Posterior vena cava (tissue), 2 donors: ENCODE data around the gene ABCA13. TPM values are rescaled to one million over a fixed set of nuclear protein-coding genes. Genes with fewer than 3 reads are reported as not detected.

Experiments
- DNase-seq: peaks from one replicate; pipeline ENCODE4 v3.0.0-alpha.2; 2020; ENCODE audit warnings: low spot score
- intact Hi-C, 2 donors: fragments of 100-400 bp; cut with DNase I; formaldehyde crosslinking; loops; one replicate each; pipeline versions ENCODE4 v1.14.1 to v1.14.2; 2022 to 2023
- total RNA-seq, 2 donors: library from RNA; stranded (reverse); fragmentation: NEBNext Ultra II Directional; extraction: Animal tissue kit (Norgen Biotek cat#: 25700); gene quantifications; one replicate each; pipeline ENCODE4 v1.2.1, GENCODE V29; 2021
- donor health status: DM: yes; HTN: yes; CAD: no.
- donor health status: DM: yes; HTN: yes; CAD: no.

The ABCA13 gene
- total RNA-seq, 2 donors from 2014 or later: 0.10 to 0.19 TPM

DNA sequence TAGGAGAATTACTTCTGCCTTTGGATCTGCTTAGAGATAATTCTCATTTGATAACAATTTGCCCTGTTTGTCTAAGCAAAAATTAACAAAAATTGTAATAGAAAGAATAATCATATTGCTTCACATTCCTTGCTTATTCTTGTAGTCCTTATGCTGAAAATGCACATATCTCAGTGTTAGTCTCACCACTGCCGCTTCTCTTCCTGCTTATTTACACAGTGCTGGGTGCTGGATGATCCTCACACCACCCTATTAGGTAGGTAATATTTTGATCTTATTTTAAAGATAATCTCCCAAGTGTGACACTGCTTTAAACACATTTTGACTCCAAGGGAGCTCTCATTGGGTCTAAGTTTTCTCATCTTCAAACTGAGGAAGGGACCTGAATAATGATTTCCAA, 46.0 kb downstream of the ABCA13 start:
- intact Hi-C loops: no loop called here

DNA sequence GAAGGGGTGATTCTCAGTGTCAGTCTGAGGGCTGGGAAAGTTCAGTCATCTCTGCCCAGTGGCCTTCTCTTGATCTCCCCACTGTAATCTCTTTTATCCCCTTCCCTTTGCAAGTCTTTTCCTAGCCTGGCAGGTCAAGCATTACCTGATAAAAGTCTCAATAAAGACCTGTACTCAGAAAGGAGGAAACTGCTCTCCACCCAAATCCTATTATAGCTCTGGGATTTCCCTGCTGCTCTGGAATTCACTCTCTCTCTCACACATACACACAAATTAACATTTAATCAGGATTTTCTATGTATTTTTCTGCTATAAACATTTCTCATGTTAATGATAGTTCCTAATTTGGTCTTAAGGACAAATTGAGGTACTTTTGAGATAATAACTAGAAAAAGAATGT, 46.5 kb downstream of the ABCA13 start:
- intact Hi-C loops: no loop called here

More for the DNA sequence above, 46.0 kb downstream of the ABCA13 start:
- DNase-seq: no peak

DNA sequence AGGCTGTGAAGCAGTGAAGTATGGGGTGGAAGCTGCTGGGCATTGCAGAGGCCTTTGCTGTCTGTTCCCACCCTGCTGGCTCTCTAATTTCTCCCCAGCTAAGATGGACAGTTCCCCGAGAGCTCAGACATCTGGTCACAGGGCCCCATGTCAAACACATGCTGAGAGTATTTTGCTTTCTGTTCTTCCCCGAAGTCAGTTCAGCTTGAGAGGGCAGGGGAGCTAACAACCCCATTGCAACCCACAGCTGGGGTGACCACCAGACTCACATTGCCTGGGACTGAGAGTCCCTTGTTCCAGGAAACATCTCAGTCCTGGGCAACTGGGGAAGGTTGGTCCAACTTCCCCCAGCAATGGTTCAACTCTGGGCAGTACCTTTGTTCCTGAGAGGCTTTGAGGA, 52.8 kb downstream of the ABCA13 start:
- DNase-seq: no peak
- intact Hi-C loops: no loop called here

More for the DNA sequence above, 46.5 kb downstream of the ABCA13 start:
- no peak for DNase-seq

DNA sequence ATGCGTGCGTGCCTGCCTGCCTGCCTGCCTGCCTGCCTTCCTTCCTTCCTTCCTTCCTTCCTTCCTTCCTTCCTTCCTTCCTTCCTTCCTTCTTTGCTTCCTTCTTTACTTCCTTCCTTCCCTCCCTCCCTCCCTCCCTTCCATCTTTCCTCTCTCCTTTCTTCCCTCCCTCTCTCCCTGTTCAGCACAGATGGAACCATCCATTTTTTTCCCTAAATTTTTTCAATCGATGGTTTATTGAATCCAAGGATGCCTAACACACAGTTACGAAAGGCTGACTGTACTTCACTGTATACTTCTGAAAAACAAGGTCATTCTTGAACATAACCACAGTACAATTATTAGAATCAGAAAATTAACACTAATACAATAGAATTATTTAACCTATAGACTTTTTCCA, 53.8 kb downstream of the ABCA13 start:
- DNase-seq: no peak
- intact Hi-C loops: no loop called here

GRCh38 chr7:48237354-48237753, 66.1 kb downstream of the ABCA13 start:
- intact Hi-C loops: no loop called here
- DNase-seq: no peak

GRCh38 chr7:48242846-48243245, 71.6 kb downstream of the ABCA13 start:
- no peak for DNase-seq
- intact Hi-C loops: no loop called here

- intact Hi-C loops: no loop called here
- no peak for DNase-seq
Observed at GRCh38 chr7:48244864-48245271, 73.6 kb downstream of the ABCA13 start.

- no peak for DNase-seq
- intact Hi-C loops: no loop called here
Observed at GRCh38 chr7:48245751-48246472, 74.7 kb downstream of the ABCA13 start.

DNA sequence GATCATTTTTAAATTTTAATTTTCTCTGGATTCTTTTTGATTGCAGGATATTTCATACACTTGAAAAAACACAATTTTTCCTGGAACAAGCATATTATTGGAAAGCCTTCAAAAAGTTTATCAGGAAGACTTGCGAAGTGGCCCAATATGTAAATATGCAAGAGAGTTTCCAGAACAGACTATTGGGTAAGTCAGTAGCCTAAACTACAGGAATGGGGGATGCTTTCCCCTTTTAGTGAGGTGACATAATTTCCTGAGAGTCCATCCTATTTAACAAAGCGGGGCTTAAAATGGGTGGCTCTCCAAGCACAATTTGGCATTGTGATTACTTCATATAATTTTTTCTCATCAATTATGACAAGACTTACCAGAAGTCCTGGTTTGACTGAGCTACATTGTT, 77.9 kb downstream of the ABCA13 start:
- intact Hi-C loops: no loop called here
- DNase-seq: no peak

DNA sequence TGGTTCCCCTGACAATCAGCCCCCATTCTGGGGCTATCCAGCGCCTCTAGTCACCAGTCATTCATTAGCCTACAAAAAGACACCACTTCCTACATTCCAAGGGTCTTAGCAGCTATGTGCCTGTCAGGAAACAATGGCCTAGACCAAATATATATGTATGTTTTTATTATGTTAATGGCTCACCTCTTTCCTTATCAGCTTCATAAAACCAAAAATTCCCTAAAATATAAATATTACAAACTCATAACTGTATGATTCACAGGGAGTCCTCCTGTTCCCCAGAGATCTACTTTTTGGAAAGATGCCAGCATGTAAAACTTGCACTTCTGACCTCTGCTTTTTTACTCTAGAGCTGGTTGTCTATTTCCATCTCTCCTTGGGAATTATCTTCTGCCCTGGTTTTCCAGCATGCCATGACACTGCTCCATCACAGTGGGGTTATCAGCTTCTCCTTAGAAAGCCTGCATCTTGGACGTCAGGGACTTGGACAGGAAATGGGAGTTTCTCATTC, 79.2 kb downstream of the ABCA13 start:
- no peak for DNase-seq
- intact Hi-C loops: no loop called here

GRCh38 chr7:48251766-48252165, 80.5 kb downstream of the ABCA13 start:
- intact Hi-C loops: no loop called here
- no peak for DNase-seq

GRCh38 chr7:48252995-48253394, 81.7 kb downstream of the ABCA13 start:
- no peak for DNase-seq
- intact Hi-C loops: no loop called here

GRCh38 chr7:48255046-48255445, 83.8 kb downstream of the ABCA13 start:
- no peak for DNase-seq
- intact Hi-C loops: no loop called here

DNA sequence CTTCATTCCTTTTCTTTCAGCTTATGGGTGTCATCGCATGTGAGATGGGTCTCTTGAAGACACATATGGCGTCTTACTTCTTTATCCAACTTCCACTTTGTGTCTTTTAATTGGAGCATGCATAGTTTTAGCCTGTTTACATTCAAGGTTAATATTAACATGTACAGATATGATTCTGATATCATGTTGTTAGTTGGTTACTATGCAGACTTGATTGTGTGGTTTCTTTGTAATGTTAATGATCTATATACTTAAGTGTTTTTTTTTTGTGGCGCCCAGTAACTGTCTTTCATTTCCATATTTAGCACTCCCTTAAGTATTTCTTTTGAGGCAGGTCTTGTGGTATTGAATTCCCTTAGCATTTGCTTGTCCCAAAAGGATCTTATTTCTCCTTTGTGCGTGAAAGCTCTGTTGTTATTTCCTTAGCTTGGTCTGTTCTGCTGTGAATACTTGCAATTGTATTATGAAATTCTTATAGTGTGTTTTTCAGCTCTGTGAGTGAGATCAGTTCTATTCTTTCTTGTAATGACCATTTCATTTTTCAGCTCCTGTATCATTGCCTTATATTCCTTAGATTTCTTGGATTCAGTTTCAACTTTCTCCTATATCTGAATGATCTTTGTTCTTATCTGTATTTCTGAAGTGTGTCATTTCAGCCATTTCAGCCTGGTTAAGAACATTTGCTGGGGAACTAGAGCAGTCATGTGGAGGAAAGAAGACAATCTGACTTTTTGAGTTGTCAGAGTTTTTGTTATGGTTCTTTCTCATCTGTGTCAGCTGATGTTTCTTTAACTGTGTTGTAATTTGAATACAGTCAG, 88.4 kb downstream of the ABCA13 start:
- no peak for DNase-seq
- intact Hi-C loops: no loop called here

DNA sequence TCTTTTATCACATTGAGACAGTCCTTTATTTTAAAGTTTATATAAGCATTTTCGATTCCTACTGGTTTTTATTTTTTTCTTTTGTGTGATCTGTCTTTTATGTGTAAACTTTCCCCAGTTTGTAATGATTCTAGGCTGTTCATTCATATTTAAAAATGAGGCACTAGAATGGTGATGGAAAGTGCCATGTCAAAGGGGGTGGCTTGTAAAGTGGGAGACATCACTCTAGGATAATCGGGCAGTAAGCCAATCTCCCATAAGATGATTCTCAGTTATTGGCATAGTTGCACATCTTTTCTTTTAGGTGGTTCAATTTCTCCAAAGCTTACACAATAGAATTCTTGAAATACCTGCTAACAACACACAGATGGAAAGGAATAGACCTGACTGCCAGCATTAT, 90.4 kb downstream of the ABCA13 start:
- intact Hi-C loops: no loop called here
- DNase-seq: no peak

DNA sequence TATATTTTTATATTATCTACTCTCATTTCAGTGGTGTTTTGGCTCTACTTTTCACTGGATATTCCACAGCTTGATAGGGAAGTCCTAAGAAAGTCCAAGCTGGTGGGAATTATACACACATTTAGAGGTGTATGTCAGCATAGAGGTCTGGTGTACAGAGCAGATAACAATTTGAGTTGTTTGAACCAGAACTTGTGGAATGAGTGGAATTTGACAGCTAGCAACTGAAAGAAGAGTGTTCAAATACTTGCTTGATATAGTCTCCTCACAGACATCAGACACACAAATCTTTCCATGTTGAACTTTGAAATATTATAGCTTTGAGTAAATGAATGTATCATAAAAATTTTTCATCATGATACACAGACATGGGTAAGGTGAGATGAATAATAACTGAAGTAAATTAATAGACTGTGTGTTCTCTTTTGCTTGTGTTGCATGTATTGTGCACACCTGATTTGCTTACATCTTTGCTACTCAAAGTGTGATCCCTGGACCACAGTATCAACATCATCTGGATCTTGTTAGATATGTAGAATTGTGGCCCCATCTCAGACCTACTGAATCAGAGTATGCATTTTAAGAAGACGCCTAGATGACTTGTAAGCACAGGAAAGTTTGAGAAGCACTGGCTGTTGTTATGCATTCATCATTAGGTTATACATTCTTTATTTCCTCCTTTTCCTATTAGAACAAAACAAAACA, 91.5 kb downstream of the ABCA13 start:
- intact Hi-C loops: no loop called here
- no peak for DNase-seq

- no peak for DNase-seq
- intact Hi-C loops: no loop called here
Observed at GRCh38 chr7:48263311-48263650, 92.0 kb downstream of the ABCA13 start.

- intact Hi-C loops: no loop called here
Observed at GRCh38 chr7:48269066-48269465, 97.8 kb downstream of the ABCA13 start.

DNA sequence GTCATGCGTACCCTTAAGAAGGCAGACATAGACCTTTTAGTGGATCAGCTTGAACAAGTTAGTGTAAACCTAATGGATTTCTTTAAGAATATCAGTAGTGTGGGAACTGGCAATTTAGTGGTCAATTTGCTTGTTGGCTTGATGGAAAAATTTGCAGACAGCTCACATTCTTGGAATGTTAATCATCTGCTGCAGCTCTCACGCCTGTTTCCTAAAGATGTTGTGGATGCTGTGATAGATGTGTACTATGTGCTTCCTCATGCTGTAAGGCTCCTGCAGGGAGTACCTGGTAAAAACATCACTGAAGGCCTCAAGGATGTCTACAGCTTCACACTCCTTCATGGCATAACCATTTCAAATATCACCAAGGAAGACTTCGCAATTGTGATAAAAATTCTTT, 103.4 kb downstream of the ABCA13 start:
- DNase-seq: no peak
- intact Hi-C loops: no loop called here

More at GRCh38 chr7:48269066-48269465, 97.8 kb downstream of the ABCA13 start:
- DNase-seq: no peak

DNA sequence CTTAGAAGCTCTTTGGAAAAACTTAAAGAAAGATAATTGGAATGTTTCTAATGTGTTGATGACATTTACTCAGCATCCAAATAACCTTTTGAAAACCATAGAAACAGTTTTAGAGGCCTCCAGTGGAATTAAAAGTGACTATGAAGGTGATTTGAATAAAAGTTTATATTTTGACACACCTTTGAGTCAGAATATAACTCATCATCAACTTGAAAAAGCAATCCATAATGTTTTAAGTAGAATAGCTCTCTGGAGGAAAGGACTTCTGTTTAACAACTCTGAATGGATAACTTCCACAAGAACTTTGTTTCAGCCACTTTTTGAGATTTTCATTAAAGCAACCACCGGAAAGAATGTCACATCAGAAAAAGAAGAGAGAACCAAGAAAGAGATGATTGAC, 108.2 kb downstream of the ABCA13 start:
- intact Hi-C loops: no loop called here
- DNase-seq: no peak
